K562 (cell line): ENCODE data around the gene RNU2-63P. TPM values are rescaled to one million over a fixed set of nuclear protein-coding genes. Genes with fewer than 3 reads are reported as not detected.

Source experiments
- BRF2 ChIP-seq: IDR thresholded peaks from 3 replicates; pipeline ENCODE4 v1.6.1; 2011; ENCODE audit warnings: borderline replicate concordance, mild to moderate bottlenecking; ENCODE audit not compliant: insufficient read length, insufficient read depth
- CEBPB ChIP-seq: fragments of 450-650 bp; IDR thresholded peaks from 2 replicates; pipeline ENCODE4 v1.6.1; 2016; ENCODE audit warnings: missing genetic modification characterization, missing compliant biosample characterization
- E2F5 ChIP-seq: sonication (generic); formaldehyde crosslinking; IDR thresholded peaks from 2 replicates; pipeline ENCODE4 v1.8.0; 2022; ENCODE audit warnings: mild to moderate bottlenecking, missing genetic modification reagents
- EP300 ChIP-seq: IDR thresholded peaks from 2 replicates; pipeline ENCODE4 v1.6.1; 2012; ENCODE audit warnings: low read length, improper control_type of control experiment
- HSF4 ChIP-seq: fragments of 250-450 bp; sonication (Bioruptor Pico); IDR thresholded peaks from 2 replicates; pipeline ENCODE4 v2.1.2; 2022; ENCODE audit warnings: mild to moderate bottlenecking, moderate library complexity, borderline replicate concordance
- MEF2D ChIP-seq: conservative IDR thresholded peaks from 2 replicates; pipeline ENCODE4 v1.6.1; 2016; ENCODE audit warnings: low read depth, missing genetic modification characterization, missing compliant biosample characterization
- NR2C1 ChIP-seq, 2 experiments: fragments of 450-650 bp; IDR thresholded peaks; 2 replicates each; pipeline ENCODE4 v1.6.1; 2017; ENCODE audit warnings: mild to moderate bottlenecking in 2 of 2, antibody characterized with exemption in 1 of 2, inconsistent platforms in 1 of 2, missing compliant biosample characterization in 1 of 2, missing genetic modification characterization in 1 of 2
- PCBP1 ChIP-seq: fragments of 200-400 bp; formaldehyde crosslinking; IDR thresholded peaks from 2 replicates; pipeline ENCODE4 v1.6.1; 2018; ENCODE audit warnings: mild to moderate bottlenecking, low read depth, low read length; ENCODE audit not compliant: poor library complexity, severe bottlenecking
- POLR2B ChIP-seq: fragments of 450-650 bp; IDR thresholded peaks from 2 replicates; pipeline ENCODE4 v1.6.1; 2018; ENCODE audit warnings: low read depth; ENCODE audit not compliant: partially characterized antibody
- POLR3A ChIP-seq: IDR thresholded peaks from 2 replicates; pipeline ENCODE4 v1.6.1; 2011; ENCODE audit warnings: borderline replicate concordance, mild to moderate bottlenecking, moderate library complexity; ENCODE audit not compliant: insufficient read length, insufficient read depth; ENCODE audit errors: extremely low read depth
- PRPF4 ChIP-seq: fragments of 200-400 bp; formaldehyde crosslinking; IDR thresholded peaks from one replicate; pipeline ENCODE4 v1.6.1; 2017; ENCODE audit warnings: low read length, low read depth, mild to moderate bottlenecking; ENCODE audit not compliant: insufficient read depth, poor library complexity, severe bottlenecking
- PTBP1 ChIP-seq: fragments of 200-400 bp; formaldehyde crosslinking; IDR thresholded peaks from 2 replicates; pipeline ENCODE4 v1.6.1; 2017; ENCODE audit warnings: low read depth, low read length
- RERE ChIP-seq: sonication (generic); formaldehyde crosslinking; IDR thresholded peaks from 2 replicates; pipeline ENCODE4 v1.8.0; 2023; ENCODE audit warnings: missing genetic modification reagents, mild to moderate bottlenecking, borderline replicate concordance
- SLC30A9 ChIP-seq: fragments of 250-450 bp; sonication (Bioruptor Pico); IDR thresholded peaks from 2 replicates; pipeline ENCODE4 v1.8.0; 2022; ENCODE audit warnings: mild to moderate bottlenecking, moderate library complexity
- SMARCA4 ChIP-seq: fragments of 450-650 bp; IDR thresholded peaks from 2 replicates; pipeline ENCODE4 v1.6.1; 2016
- TCF3 ChIP-seq: sonication (generic); formaldehyde crosslinking; IDR thresholded peaks from 2 replicates; pipeline ENCODE4 v1.4.0; 2020; ENCODE audit warnings: mild to moderate bottlenecking, missing genetic modification reagents
- ZC3H8 ChIP-seq: fragments of 450-650 bp; IDR thresholded peaks from 2 replicates; pipeline ENCODE4 v1.6.1; 2017
- ZNF174 ChIP-seq: fragments of 250-450 bp; sonication (Bioruptor Pico); IDR thresholded peaks from 2 replicates; pipeline ENCODE4 v1.4.0; 2020; ENCODE audit warnings: mild to moderate bottlenecking
- ZNF175 ChIP-seq: fragments of 200-800 bp; sonication (Bioruptor generic); IDR thresholded peaks from 2 replicates; pipeline ENCODE4 v1.6.1; 2016; ENCODE audit warnings: low read depth, mild to moderate bottlenecking, missing genetic modification characterization, missing compliant biosample characterization
- ZZZ3 ChIP-seq: fragments of 450-650 bp; IDR thresholded peaks from 2 replicates; pipeline ENCODE4 v1.6.1; 2016; ENCODE audit warnings: antibody characterized with exemption, mild to moderate bottlenecking, moderate library complexity
- polyA plus RNA-seq, 8 experiments: library from polyadenylated mRNA; depleted of rRNA in 4 of 8; stranded (reverse) in 5 of 8; unstranded in 3 of 8; fragments of >200 nt; fragmentation: Nextera tagmentation in 2 of 8; fragmentation: Illumina TruSeq in 1 of 8; extraction: Ambion mirVana in 2 of 8; extraction: Trizol in 1 of 8; gene quantifications; 2 replicates each; pipeline versions ENCODE4 v1.2.1 to v1.2.3, GENCODE V29; 2011 to 2014; ENCODE audit warnings: inconsistent platforms in 1 of 8, missing spikeins in 1 of 8
- total RNA-seq, 7 experiments: library from RNA; depleted of rRNA in 6 of 7; stranded (reverse); fragments of >200 nt in 6 of 7; fragmentation: Illumina TruSeq in 2 of 7; extraction: Trizol in 2 of 7; gene quantifications; 2 replicates each; pipeline versions ENCODE4 v1.2.1 to v1.2.3, GENCODE V29; 2011 to 2021; ENCODE audit warnings: low replicate concordance in 1 of 7

Gene RNU2-63P
- total and polyA plus RNA-seq, 9 of the 15 experiments (the other 6 are each of a cell fraction or from before 2014, with no cell fraction given): 5.8 to 253 (median 169) TPM; not detected in 4

- no peak for TF ChIP-seq HSF4 (CRISPR knock-in tag)
- TF ChIP-seq PRPF4: no peak
- peak; percentile 98 for TF ChIP-seq ZC3H8
- peak; percentile 50 for TF ChIP-seq TCF3 (CRISPR knock-in tag)
- no peak for TF ChIP-seq ZZZ3
- peak; percentile 53 for TF ChIP-seq EP300
- TF ChIP-seq E2F5: peak; percentile 50; the same call in 1 of the 2 replicates
- TF ChIP-seq RERE: peak; percentile 83; the same call in 1 of the 2 replicates
- 0 out of 2 replicates have a peak, but pooled peaks have one; percentile 22 for TF ChIP-seq CEBPB
- TF ChIP-seq ZNF174 (CRISPR knock-in tag): peak; percentile 79; the same call in 1 of the 2 replicates
- no peak for TF ChIP-seq BRF2
- no peak for TF ChIP-seq NR2C1 (IDR thresholded peaks at IDR 0.05)
- 0 out of 2 replicates have a peak, but pooled peaks have one; percentile 21 for TF ChIP-seq NR2C1 (tag; IDR thresholded peaks at IDR 0.05)
- no peak for TF ChIP-seq POLR3A
- no peak for TF ChIP-seq SLC30A9 (CRISPR knock-in tag)
- peak; percentile 75; the same call in 1 of the 2 replicates for TF ChIP-seq PTBP1
- TF ChIP-seq MEF2D: 0 out of 2 replicates have a peak, but pooled peaks have one; percentile 19
- no peak for TF ChIP-seq ZNF175 (CRISPR knock-in tag)
- no peak for TF ChIP-seq SMARCA4
- TF ChIP-seq PCBP1: no peak
- peak; percentile 100 for TF ChIP-seq POLR2B
Measured at GRCh38 chr2:88016086-88016959, at the start of gene RNU2-63P (continued).
